ENCODE results near the gene AGBL4.

AGBL4 gene

GRCh38 chr1:48846441-48846840, 1177.3 kb downstream of the AGBL4 start:
- DNase-seq (ENCODE audit: low read depth in 2 of 3, low spot score in 2 of 3), result no peak

DNA sequence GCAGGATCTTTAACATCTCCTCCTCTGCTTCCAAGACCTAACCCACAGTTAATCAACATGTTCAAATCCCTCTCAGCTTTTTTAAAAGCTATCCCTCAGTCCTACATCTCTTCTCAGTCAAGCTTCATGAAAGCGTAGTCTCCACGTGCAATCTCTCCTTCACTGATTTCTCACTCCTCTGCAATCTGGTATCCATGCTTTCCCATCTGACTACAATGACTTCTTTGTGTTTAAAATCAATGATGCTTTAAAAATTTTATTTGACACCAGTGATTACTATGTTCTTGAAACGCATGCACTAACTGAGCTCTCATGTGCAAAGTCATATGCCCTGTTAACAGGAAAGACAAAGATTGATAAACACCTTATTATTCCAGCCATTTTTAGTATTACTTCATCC, 1179.6 kb downstream of the AGBL4 start:
- no peak for DNase-seq (ENCODE audit: low read depth in 2 of 3, low spot score in 2 of 3)

GRCh38 chr1:48841966-48842365, 1181.8 kb downstream of the AGBL4 start:
- DNase-seq (ENCODE audit: low read depth in 2 of 3, low spot score in 2 of 3), result no peak

GRCh38 chr1:48841461-48841860, 1182.3 kb downstream of the AGBL4 start:
- no peak for DNase-seq (ENCODE audit: low read depth in 2 of 3, low spot score in 2 of 3)

DNA sequence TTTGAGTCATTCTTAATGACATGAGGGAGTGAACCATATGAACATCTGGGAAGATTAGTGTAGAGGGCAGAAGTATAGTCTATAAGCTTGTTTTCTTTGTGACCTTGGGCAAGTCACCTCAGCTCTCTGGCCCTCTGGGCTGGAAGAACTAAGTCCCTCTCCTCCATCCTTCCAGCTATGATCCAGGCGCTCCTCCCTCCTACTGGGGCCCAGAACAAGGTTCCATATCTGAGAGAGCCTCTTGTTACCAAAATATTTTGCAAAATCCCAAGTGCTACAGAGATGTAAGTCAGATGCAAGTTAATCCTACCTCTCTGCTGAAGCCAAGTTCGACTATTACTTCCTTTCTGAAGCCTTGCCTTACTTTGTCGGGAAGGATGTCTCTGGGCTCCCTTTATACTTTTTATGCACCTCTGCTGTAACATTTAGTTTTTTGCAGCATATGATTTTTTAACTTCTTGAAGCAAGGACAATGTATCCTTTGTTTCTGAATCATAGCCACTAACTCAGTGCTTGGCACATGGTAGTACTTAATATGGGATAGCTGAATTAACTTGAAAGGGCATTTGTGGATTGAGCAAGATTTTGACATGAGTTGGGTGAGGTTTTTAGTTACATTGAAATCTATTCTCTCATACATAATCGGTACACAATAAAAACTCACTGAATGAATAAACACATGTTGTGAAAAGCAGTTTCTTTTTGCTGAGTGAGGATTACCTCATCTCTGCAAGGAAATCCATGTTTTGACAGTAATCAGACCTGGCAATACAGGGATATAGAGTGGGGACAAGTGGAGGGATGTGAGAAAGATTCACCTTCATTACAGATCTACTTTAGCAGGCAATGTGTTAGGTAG, 1192.4 kb downstream of the AGBL4 start:
- DNase-seq (ENCODE audit: low read depth in 2 of 3, low spot score in 2 of 3), result no peak

DNA sequence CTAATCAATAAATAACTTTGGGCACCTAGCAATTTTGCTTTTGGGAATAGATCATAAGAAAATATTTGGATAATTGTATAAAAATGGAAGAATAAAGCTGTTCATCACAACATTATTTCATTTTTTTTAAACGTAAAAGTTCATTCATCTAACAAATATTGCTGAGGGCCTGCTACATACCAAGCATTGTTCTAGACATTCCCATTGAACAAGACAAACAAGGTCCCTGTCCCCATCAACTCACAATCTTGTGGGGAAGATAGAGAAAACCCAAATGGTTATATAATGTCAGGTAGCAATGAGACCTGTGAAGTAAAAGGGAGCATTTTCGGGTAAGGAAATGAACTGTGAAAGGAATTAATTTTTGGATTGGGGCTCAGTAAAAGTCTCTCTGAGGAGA, 1193.0 kb downstream of the AGBL4 start:
- no peak for DNase-seq (ENCODE audit: low read depth in 2 of 3, low spot score in 2 of 3)

DNA sequence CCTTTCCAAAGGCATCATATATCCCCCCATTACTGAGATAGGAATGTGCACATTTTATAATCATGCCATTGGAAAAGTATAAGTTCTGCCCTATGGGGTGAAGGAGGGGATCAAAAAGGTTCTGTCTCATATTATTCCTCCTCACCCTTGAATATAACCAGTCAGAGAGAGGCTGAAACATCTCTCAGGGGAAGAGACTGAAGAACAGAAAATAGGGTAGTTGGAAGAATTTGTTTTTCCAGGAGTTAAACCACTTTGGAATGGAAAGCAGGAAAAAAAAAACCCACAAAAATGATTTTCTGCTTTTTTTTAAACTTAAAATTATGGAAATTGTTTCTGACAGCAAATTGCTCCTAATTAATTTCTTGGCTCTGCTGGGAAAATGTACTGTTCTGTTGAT, 1194.3 kb downstream of the AGBL4 start:
- no peak for DNase-seq (ENCODE audit: low read depth in 2 of 3, low spot score in 2 of 3)

GRCh38 chr1:48823168-48823567, 1200.6 kb downstream of the AGBL4 start:
- no peak for DNase-seq (ENCODE audit: low read depth in 2 of 3, low spot score in 2 of 3)

- DNase-seq (ENCODE audit: low read depth in 2 of 3, low spot score in 2 of 3), result no peak
Measured at GRCh38 chr1:48820491-48820890, 1203.3 kb downstream of the AGBL4 start.

GRCh38 chr1:48817505-48818114, 1206.1 kb downstream of the AGBL4 start:
- DNase-seq (ENCODE audit: low read depth in 2 of 3, low spot score in 2 of 3), result peak in 2 of 3 experiments; percentile 1

GRCh38 chr1:48810740-48811139, 1213.0 kb downstream of the AGBL4 start:
- no peak for DNase-seq (ENCODE audit: low read depth in 2 of 3, low spot score in 2 of 3)

GRCh38 chr1:48808496-48808895, 1215.3 kb downstream of the AGBL4 start:
- no peak for DNase-seq (ENCODE audit: low read depth in 2 of 3, low spot score in 2 of 3)

- no peak for DNase-seq (ENCODE audit: low read depth in 2 of 3, low spot score in 2 of 3)
Measured at GRCh38 chr1:48807554-48808260, 1216.0 kb downstream of the AGBL4 start.

GRCh38 chr1:48803474-48803873, 1220.3 kb downstream of the AGBL4 start:
- no peak for DNase-seq (ENCODE audit: low read depth in 2 of 3, low spot score in 2 of 3)

DNA sequence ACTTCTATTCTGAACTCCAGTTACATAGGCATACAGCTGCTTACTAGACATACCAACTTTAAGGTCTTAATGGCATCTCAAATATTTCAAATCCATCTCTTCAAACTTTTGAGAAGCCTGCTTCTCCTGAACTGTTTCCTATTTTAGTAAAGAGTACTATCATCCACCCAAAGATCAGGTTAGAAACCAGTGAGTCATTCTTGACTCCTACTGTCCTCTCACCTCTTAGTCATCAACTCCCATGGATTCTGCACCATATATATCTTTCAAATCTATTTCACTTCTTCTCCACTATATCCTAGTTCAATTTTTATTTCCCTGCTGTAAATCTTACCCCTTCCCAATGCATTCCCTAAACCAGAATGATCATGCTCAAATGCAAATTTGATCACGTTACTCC, 1228.9 kb downstream of the AGBL4 start:
- no peak for DNase-seq (ENCODE audit: low read depth in 2 of 3, low spot score in 2 of 3)

GRCh38 chr1:48793863-48794262, 1229.9 kb downstream of the AGBL4 start:
- no peak for DNase-seq (ENCODE audit: low read depth in 2 of 3, low spot score in 2 of 3)

GRCh38 chr1:48792961-48793360, 1230.8 kb downstream of the AGBL4 start:
- DNase-seq (ENCODE audit: low read depth in 2 of 3, low spot score in 2 of 3), result no peak

DNA sequence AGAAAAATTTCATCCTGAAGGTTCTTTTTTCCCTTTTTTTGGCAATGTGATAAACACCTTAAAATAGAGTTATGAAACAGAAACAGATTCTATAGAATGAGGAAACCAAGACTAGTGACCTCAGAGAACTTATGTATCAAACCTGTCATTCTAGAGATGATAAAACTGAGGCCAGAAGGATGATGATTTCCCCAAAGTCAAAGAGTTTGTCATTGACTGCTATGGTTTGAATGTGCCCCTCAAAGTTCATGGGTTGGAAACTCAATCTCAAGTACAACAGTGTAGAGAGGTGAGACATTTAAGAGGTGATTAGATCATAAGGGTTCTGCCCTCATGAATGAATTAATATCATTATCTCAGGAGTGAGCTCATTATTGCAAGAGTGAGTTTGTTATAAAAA, 1233.4 kb downstream of the AGBL4 start:
- no peak for DNase-seq (ENCODE audit: low read depth in 2 of 3, low spot score in 2 of 3)

DNA sequence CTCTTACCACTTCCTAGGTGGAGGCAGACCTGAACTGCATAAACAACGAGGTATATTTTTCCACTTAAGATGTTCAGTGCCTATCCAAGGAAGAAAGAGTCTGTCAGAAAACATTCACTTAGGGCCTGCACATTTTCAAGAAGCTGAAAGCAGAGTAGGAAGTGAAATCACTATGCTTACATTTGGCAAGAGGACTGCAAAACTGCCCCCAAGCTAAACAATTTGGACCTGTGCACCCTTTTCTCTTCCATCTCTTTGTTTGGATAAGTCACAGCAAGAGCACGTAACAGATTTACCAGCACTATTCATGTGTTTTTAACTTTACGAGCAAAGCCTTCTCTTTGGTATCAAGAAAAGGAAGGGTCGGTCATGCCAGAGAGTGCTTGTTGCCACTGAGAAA, 1233.9 kb downstream of the AGBL4 start:
- DNase-seq (ENCODE audit: low read depth in 2 of 3, low spot score in 2 of 3), result no peak

DNA sequence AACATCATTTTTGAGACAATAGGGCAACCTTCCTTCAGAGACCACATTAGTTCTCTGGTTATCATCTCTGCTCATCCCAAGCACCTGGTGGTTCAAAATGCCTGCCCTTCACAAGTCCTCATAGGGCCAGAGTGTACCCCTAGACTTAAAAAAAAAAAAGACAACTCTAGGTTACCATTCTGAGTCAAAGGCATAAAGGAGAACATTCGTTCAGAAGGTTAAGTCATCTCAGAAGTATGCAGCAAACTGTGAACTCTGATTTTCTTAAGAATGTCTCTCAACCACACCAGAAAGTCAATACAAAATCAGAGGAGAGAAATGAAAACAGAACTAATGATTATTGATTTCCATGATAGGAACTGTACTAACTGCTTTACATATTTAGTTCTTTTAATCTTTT, 1237.9 kb downstream of the AGBL4 start:
- no peak for DNase-seq (ENCODE audit: low read depth in 2 of 3, low spot score in 2 of 3)

- no peak for DNase-seq (ENCODE audit: low read depth in 2 of 3, low spot score in 2 of 3)
Measured at GRCh38 chr1:48784301-48784700, 1239.5 kb downstream of the AGBL4 start.

DNA sequence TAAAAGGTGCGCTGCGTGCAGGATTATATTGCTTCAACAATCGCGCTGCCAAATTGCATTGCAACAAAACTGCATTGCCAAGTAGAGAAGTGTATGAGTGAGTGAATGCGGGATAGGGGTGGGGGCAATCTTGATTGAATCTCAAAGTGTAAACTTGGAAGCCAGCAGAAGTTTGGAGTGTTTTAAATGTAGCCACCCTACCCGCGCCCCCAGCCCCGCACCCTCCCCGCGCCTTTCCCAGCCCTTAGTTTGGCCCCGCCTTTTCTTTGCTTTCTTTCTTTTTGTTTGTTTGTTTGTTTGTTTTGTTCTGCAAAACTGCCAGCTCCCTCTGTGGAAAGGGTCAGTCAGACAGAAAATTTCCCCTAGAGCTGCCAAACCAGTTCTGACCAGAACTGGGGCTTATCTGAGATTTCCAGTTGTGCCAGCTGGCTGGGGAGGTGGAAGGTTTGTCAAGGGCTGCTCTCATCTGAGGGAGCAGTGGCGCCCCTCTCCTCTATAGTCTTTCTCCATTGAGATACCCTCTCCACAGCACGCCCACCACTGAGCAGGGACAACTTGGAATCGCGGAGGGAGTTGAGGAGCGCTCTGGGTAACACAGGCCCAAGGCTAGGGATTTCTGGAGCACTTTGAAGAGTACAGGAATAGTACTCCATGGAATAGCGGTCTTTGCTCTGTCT, 1246.4 kb downstream of the AGBL4 start:
- DNase-seq (ENCODE audit: low read depth in 2 of 3, low spot score in 2 of 3), result no peak

Data from activated CD8-positive, alpha-beta memory T cell treated with anti-CD3 and anti-CD28 coated beads for 48 hours (primary cell).